CD14-positive monocyte (primary cell): Measurements from ENCODE around the gene INO80. TPM values are rescaled to one million over a fixed set of nuclear protein-coding genes. Genes with fewer than 3 reads are reported as not detected.

ENCODE experiments used
- DNase-seq, 3 donors: peaks; one replicate each; pipeline ENCODE4 v3.0.0-alpha.2; 2011 to 2022
- H2AFZ ChIP-seq: 2 replicates; pipeline ENCODE4 v1.6.0; 2012; ENCODE audit warnings: mild to moderate bottlenecking, low read depth, low read length, inconsistent platforms; ENCODE audit not compliant: insufficient read depth, poor library complexity, severe bottlenecking
- H3K27ac ChIP-seq, 2 donors: 1 replicate in 1 of 2; 2 replicates in 1 of 2; pipeline ENCODE4 v1.5.1; 2012 to 2013; ENCODE audit warnings: low read length in 2 of 2, control low read depth in 1 of 2, inconsistent platforms in 1 of 2, low read depth in 1 of 2, mild to moderate bottlenecking in 1 of 2
- H3K27me3 ChIP-seq, 2 donors: one replicate each; pipeline versions ENCODE4 v1.6.0 to v1.6.1; 2011 to 2013; ENCODE audit warnings: low read length in 2 of 2; ENCODE audit not compliant: control insufficient read depth in 2 of 2, insufficient read depth in 2 of 2
- H3K36me3 ChIP-seq, 2 donors: replicated peaks in 1 of 2; 1 replicate in 1 of 2; 2 replicates in 1 of 2; pipeline versions ENCODE4 v1.5.1 to v1.6.1; 2012 to 2013; ENCODE audit warnings: low read length in 2 of 2, control low read depth in 1 of 2, inconsistent platforms in 1 of 2, mild to moderate bottlenecking in 1 of 2; ENCODE audit not compliant: insufficient read depth in 2 of 2, control insufficient read depth in 1 of 2
- H3K4me1 ChIP-seq, 2 donors: 1 replicate in 1 of 2; 2 replicates in 1 of 2; pipeline versions ENCODE4 v1.5.1 to v1.6.1; 2012 to 2013; ENCODE audit warnings: low read length in 2 of 2, control low read depth in 1 of 2, inconsistent platforms in 1 of 2, mild to moderate bottlenecking in 1 of 2, moderate library complexity in 1 of 2; ENCODE audit not compliant: insufficient read depth in 2 of 2, control insufficient read depth in 1 of 2
- H3K4me2 ChIP-seq: replicated peaks from 2 replicates; pipeline ENCODE3; 2012; ENCODE audit warnings: low read length, moderate library complexity, mild to moderate bottlenecking; ENCODE audit not compliant: poor library complexity, severe bottlenecking; ENCODE audit errors: extremely low read depth
- H3K4me3 ChIP-seq, 3 experiments: fragments of 200-600 bp in 1 of 3; sonication (generic) in 1 of 3; replicated peaks in 1 of 3; 1 replicate in 2 of 3; 2 replicates in 1 of 3; pipeline ENCODE4 v1.5.1; 2011 to 2013; ENCODE audit warnings: low read length in 3 of 3, mild to moderate bottlenecking in 3 of 3, control low read depth in 2 of 3, low read depth in 2 of 3, inconsistent platforms in 1 of 3, moderate library complexity in 1 of 3
- H3K79me2 ChIP-seq: 2 replicates; pipeline ENCODE4 v1.6.0; 2012; ENCODE audit warnings: mild to moderate bottlenecking, control low read depth, inconsistent platforms, low read length, moderate library complexity; ENCODE audit not compliant: insufficient read depth
- H3K9ac ChIP-seq: 2 replicates; pipeline ENCODE4 v1.6.0; 2017; ENCODE audit warnings: low read length, mild to moderate bottlenecking; ENCODE audit not compliant: insufficient read depth, poor library complexity, severe bottlenecking
- H3K9me3 ChIP-seq, 2 donors: replicated peaks in 1 of 2; 1 replicate in 1 of 2; 2 replicates in 1 of 2; pipeline versions ENCODE4 v1.5.1 to v1.6.1; 2012 to 2013; ENCODE audit warnings: low read length in 2 of 2, control low read depth in 1 of 2; ENCODE audit not compliant: control insufficient read depth in 1 of 2, insufficient read depth in 1 of 2
- H4K20me1 ChIP-seq: 2 replicates; pipeline ENCODE4 v1.6.0; 2012; ENCODE audit warnings: mild to moderate bottlenecking, low read length, control low read depth, moderate library complexity; ENCODE audit not compliant: insufficient read depth
- H3K27ac Mint-ChIP-seq, 7 donors: one replicate each; pipeline ENCODE4 v1.8.0; 2020; ENCODE audit warnings: mild to moderate bottlenecking in 7 of 7, mixed read lengths in 7 of 7, moderate library complexity in 6 of 7, inconsistent platforms in 2 of 7
- H3K27me3 Mint-ChIP-seq, 3 donors: one replicate each; pipeline ENCODE4 v1.8.0; 2021 to 2022; ENCODE audit warnings: low read depth in 3 of 3, mild to moderate bottlenecking in 3 of 3, mixed read lengths in 3 of 3, moderate library complexity in 3 of 3, inconsistent platforms in 1 of 3
- H3K36me3 Mint-ChIP-seq, 2 donors: one replicate each; pipeline ENCODE4 v1.8.0; 2020; ENCODE audit warnings: mixed read lengths in 2 of 2, inconsistent platforms in 1 of 2, mild to moderate bottlenecking in 1 of 2
- H3K4me1 Mint-ChIP-seq: one replicate; pipeline ENCODE4 v1.8.0; 2020; ENCODE audit warnings: mild to moderate bottlenecking, mixed read lengths
- H3K4me3 Mint-ChIP-seq, 2 donors: one replicate each; pipeline ENCODE4 v1.8.0; 2020; ENCODE audit warnings: mild to moderate bottlenecking in 2 of 2, mixed read lengths in 2 of 2, moderate library complexity in 1 of 2
- H3K9me3 Mint-ChIP-seq, 7 donors: one replicate each; pipeline ENCODE4 v1.8.0; 2020 to 2022; ENCODE audit warnings: mixed read lengths in 7 of 7, mild to moderate bottlenecking in 6 of 7, moderate library complexity in 6 of 7, inconsistent platforms in 2 of 7
- CTCF ChIP-seq: fragments of 200-600 bp; IDR thresholded peaks from one replicate; pipeline ENCODE4 v1.8.0; 2022; ENCODE audit warnings: antibody characterized with exemption, mild to moderate bottlenecking
- WGBS: methylation state at CpG from one replicate; pipeline ENCODE4 v1.1.5; 2013; ENCODE audit warnings: missing lambda C conversion rate; ENCODE audit not compliant: insufficient coverage; 5-methylcytosine and 5-hydroxymethylcytosine counted together
- intact Hi-C, 2 donors: fragments of 100-400 bp; cut with micrococcal nuclease; formaldehyde crosslinking; loops; one replicate each; pipeline versions ENCODE4 v1.15.0 to v1.15.1; 2023
- polyA plus RNA-seq, 3 donors: library from polyadenylated mRNA; depleted of rRNA in 1 of 3; unstranded in 2 of 3; stranded (reverse) in 1 of 3; fragments of 300-500 nt in 2 of 3; fragments of >200 nt in 1 of 3; fragmentation: Illumina TruSeq in 2 of 3; gene quantifications; 1 replicate in 2 of 3; 2 replicates in 1 of 3; pipeline ENCODE4 v1.2.3, GENCODE V29; 2012 to 2021

INO80 gene
- polyA plus RNA-seq, 3 donors: 2.3 to 13.1 (median 2.4) TPM

GRCh38 chr15:41039121-41039520 is 77.0 kb downstream of the INO80 start:
- DNase-seq: no peak
- H3K4me1 Mint-ChIP-seq: peaks cover 6% of the 10 kb centered on the region
- intact Hi-C loops: no loop called here
- no peaks in the 10 kb centered on the region for H3K4me1 ChIP-seq
- H3K27me3 ChIP-seq: no peaks in the 10 kb centered on the region
- H3K4me3 Mint-ChIP-seq: no peak overlapping the region
- no peaks in the 10 kb centered on the region for H3K9me3 Mint-ChIP-seq
- H3K4me3 ChIP-seq: no peak overlapping the region
- no peaks in the 10 kb centered on the region for H3K9me3 ChIP-seq
- H3K27ac ChIP-seq: peak overlapping the region in 1 of 2 donors; percentile 1
- H4K20me1 ChIP-seq: no peaks in the 10 kb centered on the region
- H3K27me3 Mint-ChIP-seq: no peaks in the 10 kb centered on the region
- no peak overlapping the region for H3K27ac Mint-ChIP-seq
- H3K36me3 ChIP-seq: peaks cover 59 to 89% of the 10 kb centered on the region in 2 donors
- no peak overlapping the region for H2AFZ ChIP-seq
- H3K4me2 ChIP-seq: no peak overlapping the region
- no peak overlapping the region for H3K9ac ChIP-seq
- no peak for TF ChIP-seq CTCF
- H3K36me3 Mint-ChIP-seq: peaks cover 62 to 83% of the 10 kb centered on the region in 2 donors
- no peaks in the 10 kb centered on the region for H3K79me2 ChIP-seq

- intact Hi-C loops: no loop called here
- TF ChIP-seq CTCF: no peak
- Histone ChIP-seq H3K4me2 (no peak overlapping the region), H2AFZ (no peak overlapping the region), H3K79me2 (no peaks in the 10 kb centered on the region), H3K27ac (peak overlapping the region in 1 of 2 donors; percentile 24), H4K20me1 (no peaks in the 10 kb centered on the region), H3K9ac (no peak overlapping the region), H3K9me3 (no peaks in the 10 kb centered on the region), H3K4me1 (no peaks in the 10 kb centered on the region), H3K27me3 (no peaks in the 10 kb centered on the region), H3K4me3 (no peak overlapping the region), H3K36me3 (peaks cover 36 to 86% of the 10 kb centered on the region in 2 donors)
- no peaks in the 10 kb centered on the region for H3K9me3 Mint-ChIP-seq
- no peak overlapping the region for H3K27ac Mint-ChIP-seq
- DNase-seq: no peak
- no CpG with 5 or more reads among the region's 1 CpG for WGBS
- H3K4me1 Mint-ChIP-seq: no peaks in the 10 kb centered on the region
- peaks cover 42 to 68% of the 10 kb centered on the region in 2 donors for H3K36me3 Mint-ChIP-seq
- H3K27me3 Mint-ChIP-seq: no peaks in the 10 kb centered on the region
- no peak overlapping the region for H3K4me3 Mint-ChIP-seq
Observed at GRCh38 chr15:41032079-41032328, 84.1 kb downstream of the INO80 start.
